MM.1S (cell line): Measurements from ENCODE around the gene ELF4.

Experiments
- DNase-seq: peaks from one replicate; pipeline ENCODE4 v3.0.0-alpha.2; 2015
- H2AFZ ChIP-seq: fragments of 300-600 bp; sonication (generic); 2 replicates; pipeline ENCODE4 v1.6.0; 2016; ENCODE audit warnings: antibody characterized with exemption, low read length
- H3F3A ChIP-seq: fragments of 300-600 bp; sonication (generic); 2 replicates; pipeline ENCODE4 v1.6.1; 2016; ENCODE audit warnings: mild to moderate bottlenecking, antibody characterized with exemption, low read length, moderate library complexity, mixed read lengths; ENCODE audit not compliant: insufficient read depth
- H3K27ac ChIP-seq: fragments of 300-600 bp; sonication (generic); 2 replicates; pipeline ENCODE4 v1.5.1; 2016; ENCODE audit warnings: mild to moderate bottlenecking, low read length
- H3K27me3 ChIP-seq: fragments of 300-600 bp; sonication (generic); replicated peaks from 2 replicates; pipeline ENCODE4 v1.6.0; 2016; ENCODE audit warnings: low read length; ENCODE audit not compliant: insufficient read depth
- H3K36me3 ChIP-seq: fragments of 300-600 bp; sonication (generic); replicated peaks from 2 replicates; pipeline ENCODE4 v1.6.1; 2016; ENCODE audit warnings: mild to moderate bottlenecking, low read length, mixed read lengths; ENCODE audit not compliant: insufficient read depth
- H3K4me1 ChIP-seq: fragments of 300-600 bp; sonication (generic); 2 replicates; pipeline ENCODE4 v1.6.1; 2016; ENCODE audit warnings: low read length, mixed read lengths
- H3K4me2 ChIP-seq: fragments of 300-600 bp; sonication (generic); 2 replicates; pipeline ENCODE4 v1.6.0; 2016; ENCODE audit warnings: low read depth, low read length
- H3K4me3 ChIP-seq: fragments of 300-600 bp; sonication (generic); 2 replicates; pipeline ENCODE4 v1.5.1; 2016; ENCODE audit warnings: low read length, mixed read lengths
- H3K79me2 ChIP-seq: fragments of 300-600 bp; sonication (generic); 2 replicates; pipeline ENCODE4 v1.6.1; 2016; ENCODE audit warnings: mixed run types, low read length, mixed read lengths
- H3K9ac ChIP-seq: fragments of 300-600 bp; sonication (generic); 2 replicates; pipeline ENCODE4 v1.6.1; 2016; ENCODE audit warnings: low read length, mixed read lengths
- H3K9me2 ChIP-seq: fragments of 300-600 bp; sonication (generic); replicated peaks from 2 replicates; pipeline ENCODE4 v1.6.1; 2016; ENCODE audit warnings: mild to moderate bottlenecking, low read length, mixed read lengths; ENCODE audit not compliant: insufficient read depth
- H3K9me3 ChIP-seq: fragments of 300-600 bp; sonication (generic); replicated peaks from 2 replicates; pipeline ENCODE4 v1.6.1; 2016; ENCODE audit warnings: mild to moderate bottlenecking, low read length, mixed read lengths; ENCODE audit not compliant: insufficient read depth
- H4K20me1 ChIP-seq: fragments of 300-600 bp; sonication (generic); 2 replicates; pipeline ENCODE4 v1.6.1; 2016; ENCODE audit warnings: mild to moderate bottlenecking, low read length, moderate library complexity, mixed read lengths; ENCODE audit not compliant: insufficient read depth
- EZH2 ChIP-seq: fragments of 300-600 bp; sonication (generic); optimal IDR thresholded peaks from 2 replicates; pipeline ENCODE3; 2017; ENCODE audit warnings: low read depth, mild to moderate bottlenecking, antibody characterized with exemption, low read length, mixed read lengths
- EZH2phosphoT487 ChIP-seq: fragments of 300-600 bp; sonication (generic); IDR thresholded peaks from 2 replicates; pipeline ENCODE4 v1.6.1; 2018; ENCODE audit warnings: antibody characterized with exemption, low read length
- TF ChIP-seq, protein P1 (sequence below): fragments of 300-600 bp; sonication (generic); IDR thresholded peaks from 2 replicates; pipeline ENCODE4 v1.5.1; 2016; ENCODE audit warnings: antibody characterized with exemption, low read length, mixed read lengths

Gene ELF4

DNA sequence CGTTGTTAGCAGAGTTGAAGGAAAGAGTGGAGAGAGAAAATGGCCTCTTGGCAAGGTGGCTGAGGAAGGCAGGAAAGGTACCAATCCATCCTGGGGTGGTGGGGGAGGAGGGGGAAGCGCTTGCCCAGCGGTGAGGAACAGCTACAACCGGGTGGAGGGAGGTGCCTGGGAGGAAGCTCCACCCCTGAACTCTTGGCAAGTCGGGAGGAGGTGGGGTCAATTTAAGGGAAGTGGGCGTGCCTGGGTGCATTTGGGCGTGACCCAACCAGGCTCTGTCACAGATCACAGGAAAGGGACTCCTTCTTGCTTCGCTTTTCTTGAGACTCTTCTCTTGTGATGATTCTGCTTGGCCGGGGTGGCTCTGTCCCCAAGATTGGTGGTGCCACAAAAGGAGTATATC lies 86.2 kb downstream of the ELF4 start:
- Histone ChIP-seq H3K36me3 (no peaks in the 10 kb centered on the region), H3K79me2 (no peaks in the 10 kb centered on the region), H3K27me3 (no peaks in the 10 kb centered on the region), H2AFZ (no peak overlapping the region), H3K4me2 (peak overlapping the region; percentile 18; the same call in 1 of the 2 replicates), H3K4me3 (no peak overlapping the region), H4K20me1 (no peaks in the 10 kb centered on the region), H3K4me1 (peaks cover 4% of the 10 kb centered on the region; the same call in 1 of the 2 replicates), H3F3A (no peaks in the 10 kb centered on the region), H3K9me2 (no peaks in the 10 kb centered on the region), H3K9me3 (no peaks in the 10 kb centered on the region), H3K9ac (no peak overlapping the region), H3K27ac (no peak overlapping the region)
- peak; percentile 72 for DNase-seq
- TF ChIP-seq, protein P1, sequence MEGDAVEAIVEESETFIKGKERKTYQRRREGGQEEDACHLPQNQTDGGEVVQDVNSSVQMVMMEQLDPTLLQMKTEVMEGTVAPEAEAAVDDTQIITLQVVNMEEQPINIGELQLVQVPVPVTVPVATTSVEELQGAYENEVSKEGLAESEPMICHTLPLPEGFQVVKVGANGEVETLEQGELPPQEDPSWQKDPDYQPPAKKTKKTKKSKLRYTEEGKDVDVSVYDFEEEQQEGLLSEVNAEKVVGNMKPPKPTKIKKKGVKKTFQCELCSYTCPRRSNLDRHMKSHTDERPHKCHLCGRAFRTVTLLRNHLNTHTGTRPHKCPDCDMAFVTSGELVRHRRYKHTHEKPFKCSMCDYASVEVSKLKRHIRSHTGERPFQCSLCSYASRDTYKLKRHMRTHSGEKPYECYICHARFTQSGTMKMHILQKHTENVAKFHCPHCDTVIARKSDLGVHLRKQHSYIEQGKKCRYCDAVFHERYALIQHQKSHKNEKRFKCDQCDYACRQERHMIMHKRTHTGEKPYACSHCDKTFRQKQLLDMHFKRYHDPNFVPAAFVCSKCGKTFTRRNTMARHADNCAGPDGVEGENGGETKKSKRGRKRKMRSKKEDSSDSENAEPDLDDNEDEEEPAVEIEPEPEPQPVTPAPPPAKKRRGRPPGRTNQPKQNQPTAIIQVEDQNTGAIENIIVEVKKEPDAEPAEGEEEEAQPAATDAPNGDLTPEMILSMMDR, result no peak
- TF ChIP-seq EZH2 (no peak), EZH2phosphoT487 (no peak)

DNA sequence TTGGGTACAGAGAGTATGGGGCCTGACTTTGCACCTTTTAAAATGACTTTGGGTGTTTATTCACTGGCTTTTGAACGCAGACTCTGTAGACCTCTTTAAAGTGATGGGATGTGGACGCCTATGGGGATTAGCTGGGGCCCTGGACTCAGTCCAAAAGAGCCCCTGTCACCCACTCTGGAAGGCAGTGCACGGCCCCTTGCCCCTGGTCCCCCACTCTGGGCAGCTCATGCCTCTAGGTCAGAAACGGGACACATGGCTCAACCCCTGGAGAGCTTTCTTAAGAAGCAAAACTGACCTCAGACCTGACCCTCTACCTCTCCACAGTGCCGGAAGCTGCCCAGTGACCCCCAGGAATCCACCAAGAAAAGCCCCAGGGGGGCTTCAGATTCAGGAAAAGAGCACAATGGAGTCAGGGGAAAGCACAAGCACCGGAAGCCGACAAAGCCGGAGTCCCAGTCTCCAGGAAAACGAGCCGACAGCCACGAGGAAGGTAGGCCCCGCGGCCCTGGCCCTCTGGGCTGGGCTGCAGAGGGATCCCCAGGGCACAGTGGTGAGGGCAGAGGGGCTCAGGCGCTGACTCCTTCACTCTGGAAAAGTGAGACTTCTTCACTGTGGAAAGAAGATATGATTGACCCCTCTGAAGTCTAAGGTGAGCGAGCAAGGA lies 89.5 kb downstream of the ELF4 start:
- Histone ChIP-seq H2AFZ (no peak overlapping the region), H3K27ac (no peak overlapping the region), H3K79me2 (no peaks in the 10 kb centered on the region), H3K4me3 (no peak overlapping the region), H3K36me3 (no peaks in the 10 kb centered on the region), H3K27me3 (no peaks in the 10 kb centered on the region), H3K4me1 (peaks cover 4% of the 10 kb centered on the region; the same call in 1 of the 2 replicates), H3K9ac (no peak overlapping the region), H4K20me1 (no peaks in the 10 kb centered on the region), H3K9me2 (no peaks in the 10 kb centered on the region), H3F3A (no peaks in the 10 kb centered on the region), H3K4me2 (no peak overlapping the region), H3K9me3 (no peaks in the 10 kb centered on the region)
- TF ChIP-seq EZH2phosphoT487, result no peak
- TF ChIP-seq, protein P1, result no peak
- no peak for TF ChIP-seq EZH2
- no peak for DNase-seq

DNA sequence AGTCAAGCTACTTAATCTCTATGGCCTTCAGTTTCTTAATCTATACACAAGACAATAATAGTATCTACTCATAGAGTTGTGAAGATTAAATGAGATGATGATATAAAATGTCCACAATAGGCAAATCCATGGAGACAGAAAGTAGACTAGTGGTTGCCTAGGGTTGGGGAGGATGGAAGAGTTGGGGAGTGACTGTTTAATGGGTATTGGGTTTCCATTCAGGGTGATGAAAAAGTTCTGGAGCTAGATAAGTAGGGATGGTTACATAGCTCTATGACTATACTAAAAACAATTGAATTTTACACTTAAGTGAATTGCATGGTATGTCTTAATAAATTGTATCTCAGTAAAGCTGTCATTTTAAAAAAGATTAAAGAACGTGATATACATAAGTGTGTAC lies 92.2 kb downstream of the ELF4 start:
- Histone ChIP-seq H3K27me3 (no peaks in the 10 kb centered on the region), H3F3A (no peaks in the 10 kb centered on the region), H3K9me2 (no peaks in the 10 kb centered on the region), H3K9me3 (no peaks in the 10 kb centered on the region), H4K20me1 (no peaks in the 10 kb centered on the region), H3K27ac (no peak overlapping the region), H3K4me1 (no peaks in the 10 kb centered on the region), H3K4me2 (no peak overlapping the region), H3K79me2 (no peaks in the 10 kb centered on the region), H3K9ac (no peak overlapping the region), H2AFZ (no peak overlapping the region), H3K4me3 (no peak overlapping the region), H3K36me3 (no peaks in the 10 kb centered on the region)
- no peak for TF ChIP-seq EZH2phosphoT487
- no peak for TF ChIP-seq EZH2
- TF ChIP-seq, protein P1, result no peak
- DNase-seq, result no peak
